Neuron (in vitro differentiated cells): Measurements from ENCODE around the gene SERPIND1.
"Not testable (repeated sequence)": the region's sequence is repeated elsewhere in the genome, so short reads cannot be mapped to it uniquely, and the experiment has no call there.

ENCODE experiments used
- H2AFZ ChIP-seq: one replicate; pipeline ENCODE4 v1.6.1; 2013; ENCODE audit warnings: low read depth, mild to moderate bottlenecking, inconsistent platforms, low read length, moderate library complexity
- H3K27me3 ChIP-seq: one replicate; pipeline ENCODE4 v1.6.1; 2013; ENCODE audit warnings: low read length; ENCODE audit not compliant: insufficient read depth
- H3K36me3 ChIP-seq: one replicate; pipeline ENCODE4 v1.6.1; 2013; ENCODE audit warnings: low read length; ENCODE audit not compliant: insufficient read depth
- H3K4me1 ChIP-seq: one replicate; pipeline ENCODE4 v1.6.1; 2013; ENCODE audit warnings: low read length; ENCODE audit not compliant: insufficient read depth
- H3K4me3 ChIP-seq: 2 replicates; pipeline ENCODE4 v1.5.1; 2013; ENCODE audit warnings: mild to moderate bottlenecking, low read length, moderate library complexity
- H3K9me3 ChIP-seq: one replicate; pipeline ENCODE4 v1.6.1; 2013; ENCODE audit warnings: low read length

Gene SERPIND1

DNA sequence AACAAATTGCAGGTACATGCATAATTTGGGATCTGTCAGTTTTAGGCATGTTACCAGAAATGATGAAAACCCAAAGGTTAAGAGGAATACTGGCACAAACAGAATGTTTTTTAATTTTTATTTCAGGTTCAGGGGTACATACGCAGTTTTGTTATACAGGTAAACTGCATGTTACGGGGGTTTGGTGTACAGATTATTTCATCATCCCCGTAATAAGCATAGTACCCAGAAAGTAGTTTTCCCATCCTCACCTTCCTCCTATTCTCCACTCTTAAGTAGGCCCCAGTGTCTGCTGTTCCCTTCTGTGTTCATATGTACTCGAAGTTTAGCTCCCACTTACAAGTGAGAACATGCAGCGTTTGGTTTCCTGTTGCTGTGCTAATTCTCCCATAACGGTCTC lies 51.7 kb downstream of the SERPIND1 start:
- Histone ChIP-seq H3K36me3 (peaks cover 33% of the 10 kb centered on the region), H3K4me1 (no peaks in the 10 kb centered on the region), H3K4me3 (no peak overlapping the region), H3K27me3 (no peaks in the 10 kb centered on the region), H2AFZ (no peak overlapping the region), H3K9me3 (peaks cover 6% of the 10 kb centered on the region)

DNA sequence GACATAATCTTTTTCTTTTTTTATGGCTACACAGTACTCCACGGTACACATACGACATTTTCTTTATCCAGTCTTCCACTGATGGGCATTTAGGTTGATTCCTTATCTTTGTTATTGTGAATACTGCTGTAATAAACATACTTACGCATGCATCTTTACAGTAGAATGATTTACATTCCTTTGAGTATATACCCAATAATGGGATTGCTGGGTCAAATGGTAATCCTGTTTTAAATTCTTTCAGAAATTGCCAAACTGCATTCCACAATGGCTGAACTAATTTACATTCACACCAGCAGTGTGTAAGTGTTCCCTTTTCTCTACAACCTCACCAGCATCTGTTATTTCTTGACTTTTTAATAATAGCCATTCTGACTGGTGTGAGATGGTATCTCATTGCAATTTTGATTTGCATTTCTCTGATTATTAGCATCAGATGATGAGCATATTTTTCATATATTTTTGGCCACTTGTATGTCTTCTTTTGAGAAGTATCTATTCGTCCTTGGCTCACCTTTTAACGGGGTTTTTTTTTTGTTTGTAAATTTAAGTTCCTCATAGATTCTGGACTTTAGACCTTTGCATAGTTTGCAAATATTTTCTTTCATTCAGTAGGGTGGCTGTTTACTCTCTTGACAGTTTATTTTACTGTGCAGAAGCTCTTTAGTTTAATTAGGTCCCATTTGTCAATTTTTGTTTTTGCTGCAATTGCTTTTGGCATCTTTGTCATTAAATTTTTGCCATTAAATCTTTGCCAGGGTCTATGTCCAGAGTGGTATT lies 52.6 kb downstream of the SERPIND1 start:
- Histone ChIP-seq H3K9me3 (peaks cover 11% of the 10 kb centered on the region), H3K36me3 (peaks cover 38% of the 10 kb centered on the region)
- H3K4me1 ChIP-seq, H3K27me3 ChIP-seq, H3K4me3 ChIP-seq, H2AFZ ChIP-seq: not testable (repeated sequence)

DNA sequence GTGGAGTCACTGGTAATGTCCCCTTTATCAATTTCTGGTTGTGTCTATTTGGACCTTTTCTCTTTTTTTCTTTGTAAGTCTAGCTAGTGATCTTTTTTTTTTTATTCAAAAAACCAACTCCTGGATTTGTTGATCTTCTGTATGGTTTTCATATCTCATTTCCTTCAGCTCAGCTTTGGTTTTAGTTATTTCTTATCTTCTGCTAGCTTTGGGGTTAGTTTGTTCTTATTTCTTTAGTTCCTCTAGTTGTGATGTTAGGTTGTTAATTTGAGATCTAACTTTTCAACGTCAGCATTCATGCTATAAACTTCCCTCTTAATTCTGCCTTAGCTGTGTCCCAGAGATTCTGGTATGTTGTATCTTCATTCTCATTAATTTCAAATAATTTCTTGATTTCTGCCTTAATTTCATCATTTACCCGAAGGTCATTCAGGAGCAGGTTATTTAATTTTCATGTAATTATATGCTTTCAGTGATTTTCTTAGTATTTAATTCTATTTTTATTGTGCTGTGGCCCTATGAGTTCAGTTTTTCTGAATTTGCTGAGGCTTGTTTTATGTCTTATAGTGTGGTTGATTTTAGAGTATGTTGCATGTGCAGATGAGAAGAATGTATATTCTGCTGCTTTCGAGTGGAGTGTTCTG lies 55.7 kb downstream of the SERPIND1 start:
- peaks cover 27% of the 10 kb centered on the region for H3K9me3 ChIP-seq
- H2AFZ ChIP-seq = no peak overlapping the region
- H3K36me3 ChIP-seq = peaks cover 44% of the 10 kb centered on the region
- H3K4me3 ChIP-seq = no peak overlapping the region
- no peaks in the 10 kb centered on the region for H3K27me3 ChIP-seq
- no peaks in the 10 kb centered on the region for H3K4me1 ChIP-seq

DNA sequence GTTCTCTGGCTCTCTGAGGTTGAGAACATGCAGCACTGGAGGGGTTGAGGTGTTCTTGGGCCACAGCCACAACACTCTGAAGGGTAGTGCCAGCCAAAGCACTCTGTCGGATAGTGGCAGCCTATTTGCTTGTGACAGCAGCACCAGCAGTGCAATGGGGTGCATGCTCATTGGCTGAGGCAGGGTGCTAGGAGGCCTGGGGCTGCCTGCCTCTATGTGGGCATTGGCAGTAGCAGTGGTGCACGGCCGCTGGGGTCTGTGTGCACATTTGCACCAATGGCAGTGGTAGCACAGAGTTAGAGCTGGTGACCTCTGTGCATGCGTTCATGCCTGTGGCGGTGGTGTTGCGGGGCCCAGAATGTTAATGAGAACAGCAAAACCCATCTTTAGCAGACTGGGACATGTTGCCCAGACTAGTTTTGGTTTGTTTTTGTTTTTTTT lies 59.3 kb downstream of the SERPIND1 start:
- no peaks in the 10 kb centered on the region for H3K4me1 ChIP-seq
- no peak overlapping the region for H2AFZ ChIP-seq
- H3K4me3 ChIP-seq = no peak overlapping the region
- H3K9me3 ChIP-seq = peaks cover 27% of the 10 kb centered on the region
- no peaks in the 10 kb centered on the region for H3K27me3 ChIP-seq
- peaks cover 39% of the 10 kb centered on the region for H3K36me3 ChIP-seq

DNA sequence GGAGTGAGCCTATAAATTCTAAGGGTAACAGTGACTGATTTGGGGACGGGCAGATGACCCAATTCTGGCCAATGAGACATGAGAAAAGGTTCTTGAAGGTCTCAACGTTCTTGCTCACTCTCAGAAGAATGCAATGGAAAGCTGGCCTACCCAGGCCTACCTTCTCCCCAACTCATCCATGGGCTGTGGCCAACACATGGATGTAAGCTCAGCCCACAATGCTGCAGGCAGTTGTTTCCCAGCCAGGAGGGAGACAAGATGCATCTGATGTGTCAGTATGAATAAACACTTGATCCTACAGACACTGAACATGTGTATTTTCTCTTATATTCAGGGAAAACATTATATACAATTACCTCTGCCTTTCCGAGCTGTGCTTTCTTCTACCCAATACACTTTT lies 60.3 kb downstream of the SERPIND1 start:
- Histone ChIP-seq H3K4me3 (no peak overlapping the region), H3K4me1 (no peaks in the 10 kb centered on the region), H2AFZ (no peak overlapping the region), H3K27me3 (no peaks in the 10 kb centered on the region), H3K36me3 (peaks cover 35% of the 10 kb centered on the region), H3K9me3 (peaks cover 23% of the 10 kb centered on the region)

DNA sequence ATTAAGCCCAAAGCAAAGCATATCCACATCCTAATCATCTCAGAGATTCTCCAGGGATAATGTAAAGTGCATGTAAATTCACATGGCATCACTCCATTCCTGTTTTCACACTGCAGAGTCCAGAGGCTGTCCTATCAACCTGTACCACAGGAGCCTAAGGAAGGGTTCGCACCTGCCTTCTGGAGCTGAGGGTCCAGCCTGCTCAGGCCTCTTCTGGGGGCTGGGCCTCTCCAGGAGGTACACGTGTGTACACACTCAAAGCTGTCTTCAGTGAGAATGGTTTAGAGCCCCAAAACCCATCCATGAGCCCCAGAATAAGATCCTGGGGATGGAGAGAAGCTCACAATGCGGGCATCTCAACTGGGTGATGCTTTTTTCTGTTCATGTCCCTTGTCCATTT lies 60.8 kb downstream of the SERPIND1 start:
- Histone ChIP-seq H2AFZ (no peak overlapping the region), H3K9me3 (peaks cover 22% of the 10 kb centered on the region), H3K27me3 (no peaks in the 10 kb centered on the region), H3K4me3 (no peak overlapping the region), H3K36me3 (peaks cover 33% of the 10 kb centered on the region), H3K4me1 (no peaks in the 10 kb centered on the region)
